ENCODE results near the gene YY1AP1.
"Not testable (repeated sequence)": the region's sequence is repeated elsewhere in the genome, so short reads cannot be mapped to it uniquely, and the experiment has no call there.

GRCh38 chr1:155701675-155702074 is 13.1 kb upstream of the YY1AP1 start:
- not testable (repeated sequence) for TF ChIP-seq RFX5 (IDR thresholded peaks at IDR 0.05); POLR2A (IDR thresholded peaks at IDR 0.05; ENCODE audit: low read length); PBX3 (IDR thresholded peaks at IDR 0.05); MAFK (IDR thresholded peaks at IDR 0.05; ENCODE audit: partially characterized antibody); POLR2AphosphoS2 (conservative IDR thresholded peaks at IDR 0.05; ENCODE audit: low read length); CTCF (IDR thresholded peaks at IDR 0.05); ZFP36 (IDR thresholded peaks at IDR 0.05; ENCODE audit: borderline replicate concordance, partially characterized antibody); JUN (IDR thresholded peaks at IDR 0.05); REST (IDR thresholded peaks at IDR 0.05); EP300 (IDR thresholded peaks at IDR 0.05); BHLHE40 (IDR thresholded peaks at IDR 0.05; ENCODE audit: low read depth, low read length)

Data from A549 (cell line).